Memory B cell (primary cell): ENCODE results near the gene ANO7.

Experiments used
- ATAC-seq: fragments of 150-1000 bp; cut with Tn5 transposase; 2 replicates; pipeline ENCODE4 v1.10.0; 2021; ENCODE audit warnings: low read depth, mild to moderate bottlenecking, moderate library complexity
- DNase-seq, 2 donors: peaks; one replicate each; pipeline ENCODE4 v3.0.0; 2022; ENCODE audit warnings: low spot score in 2 of 2
- H3K27ac Mint-ChIP-seq: one replicate; pipeline ENCODE4 v1.8.0; 2022; ENCODE audit warnings: mild to moderate bottlenecking, moderate library complexity, mixed read lengths
- H3K27me3 Mint-ChIP-seq: one replicate; pipeline ENCODE4 v1.8.0; 2022; ENCODE audit warnings: mixed read lengths
- H3K36me3 Mint-ChIP-seq: one replicate; pipeline ENCODE4 v1.8.0; 2022; ENCODE audit warnings: mild to moderate bottlenecking, mixed read lengths
- H3K4me1 Mint-ChIP-seq: one replicate; pipeline ENCODE4 v1.8.0; 2022; ENCODE audit warnings: mixed read lengths
- H3K4me3 Mint-ChIP-seq: one replicate; pipeline ENCODE4 v1.8.0; 2022; ENCODE audit warnings: mild to moderate bottlenecking, moderate library complexity, mixed read lengths
- H3K9me3 Mint-ChIP-seq: one replicate; pipeline ENCODE4 v1.8.0; 2022; ENCODE audit warnings: mixed read lengths

ANO7 gene

GRCh38 chr2:241188361-241189092 is at the start of gene ANO7:
Gene ANO7 (plus strand): TSS chr2:241188677. CDS start chr2:241190064, 1,387 bp downstream.
- peaks cover 2% of the 10 kb centered on the region for H3K27me3 Mint-ChIP-seq
- H3K9me3 Mint-ChIP-seq, result no peaks in the 10 kb centered on the region
- no peak within 1 kb of the TSS for H3K27ac Mint-ChIP-seq
- DNase-seq (peak in 1 of 2 donors; percentile 14), ATAC-seq (peak; percentile 79)
- H3K4me1 Mint-ChIP-seq, result peaks cover 16% of the 10 kb centered on the region
- peak within 1 kb of the TSS; percentile 74 for H3K4me3 Mint-ChIP-seq
- H3K36me3 Mint-ChIP-seq, result no peaks in the 10 kb centered on the region

GRCh38 chr2:241139531-241140444 is 48.7 kb upstream of the ANO7 start:
- peaks cover 24% of the 10 kb centered on the region for H3K36me3 Mint-ChIP-seq
- peaks cover 4% of the 10 kb centered on the region for H3K4me1 Mint-ChIP-seq
- no peaks in the 10 kb centered on the region for H3K27me3 Mint-ChIP-seq
- no peak overlapping the region for H3K4me3 Mint-ChIP-seq
- no peak for DNase-seq
- H3K9me3 Mint-ChIP-seq, result no peaks in the 10 kb centered on the region
- no peak for ATAC-seq
- H3K27ac Mint-ChIP-seq, result no peak overlapping the region

- Mint-ChIP-seq H3K36me3 (peaks cover 24% of the 10 kb centered on the region), H3K4me3 (no peak overlapping the region), H3K27ac (no peak overlapping the region), H3K27me3 (no peaks in the 10 kb centered on the region), H3K4me1 (peaks cover 4% of the 10 kb centered on the region), H3K9me3 (no peaks in the 10 kb centered on the region)
- ATAC-seq, result no peak
- no peak for DNase-seq
These were observed 48.0 kb upstream of the ANO7 start for GRCh38 chr2:241140445-241140840.

DNA sequence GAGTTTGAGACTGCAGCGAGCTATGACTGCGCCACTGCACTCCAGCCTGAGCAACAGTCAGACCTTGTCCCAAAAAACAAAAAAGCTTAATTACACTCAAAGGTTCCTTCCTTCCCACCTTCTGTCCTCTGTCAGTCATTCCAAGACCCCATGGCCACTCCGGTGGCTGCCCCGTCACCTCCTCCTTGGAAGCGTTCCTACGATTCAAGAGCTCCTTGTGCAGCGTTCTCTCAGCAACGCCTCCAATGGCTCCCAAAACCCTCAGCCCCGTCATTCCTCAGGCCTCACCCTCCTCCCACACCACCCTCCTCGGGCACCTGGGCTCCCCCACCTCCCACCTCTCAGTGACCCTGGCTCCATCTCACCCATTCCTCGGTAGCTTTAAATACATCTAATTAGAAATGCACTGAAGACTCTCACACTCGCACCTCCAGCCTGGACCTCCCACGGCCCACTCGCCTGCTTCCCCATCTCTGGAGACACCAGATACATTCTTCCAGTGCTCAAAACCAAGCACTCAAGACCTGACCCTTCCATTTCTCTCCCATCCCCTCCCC is 47.2 kb upstream of the ANO7 start:
- no peak for DNase-seq
- Mint-ChIP-seq H3K27ac (no peak overlapping the region), H3K4me3 (no peak overlapping the region), H3K36me3 (peaks cover 24% of the 10 kb centered on the region), H3K27me3 (no peaks in the 10 kb centered on the region), H3K9me3 (no peaks in the 10 kb centered on the region), H3K4me1 (peaks cover 6% of the 10 kb centered on the region)
- ATAC-seq, result no peak

- H3K4me3 Mint-ChIP-seq, result no peak overlapping the region
These were observed 46.4 kb upstream of the ANO7 start for GRCh38 chr2:241142063-241142462.

GRCh38 chr2:241142593-241142992 is 45.9 kb upstream of the ANO7 start:
- DNase-seq (no peak), ATAC-seq (no peak)
- peaks cover 10% of the 10 kb centered on the region for H3K4me1 Mint-ChIP-seq
- no peak overlapping the region for H3K27ac Mint-ChIP-seq
- no peak overlapping the region for H3K4me3 Mint-ChIP-seq
- H3K9me3 Mint-ChIP-seq, result no peaks in the 10 kb centered on the region
- peaks cover 24% of the 10 kb centered on the region for H3K36me3 Mint-ChIP-seq
- H3K27me3 Mint-ChIP-seq, result no peaks in the 10 kb centered on the region

More at GRCh38 chr2:241142063-241142462, 46.4 kb upstream of the ANO7 start:
- H3K4me1 Mint-ChIP-seq, result peaks cover 10% of the 10 kb centered on the region
- H3K36me3 Mint-ChIP-seq, result peaks cover 24% of the 10 kb centered on the region
- no peaks in the 10 kb centered on the region for H3K27me3 Mint-ChIP-seq
- H3K27ac Mint-ChIP-seq, result no peak overlapping the region
- no peaks in the 10 kb centered on the region for H3K9me3 Mint-ChIP-seq
- ATAC-seq (no peak), DNase-seq (no peak)

DNA sequence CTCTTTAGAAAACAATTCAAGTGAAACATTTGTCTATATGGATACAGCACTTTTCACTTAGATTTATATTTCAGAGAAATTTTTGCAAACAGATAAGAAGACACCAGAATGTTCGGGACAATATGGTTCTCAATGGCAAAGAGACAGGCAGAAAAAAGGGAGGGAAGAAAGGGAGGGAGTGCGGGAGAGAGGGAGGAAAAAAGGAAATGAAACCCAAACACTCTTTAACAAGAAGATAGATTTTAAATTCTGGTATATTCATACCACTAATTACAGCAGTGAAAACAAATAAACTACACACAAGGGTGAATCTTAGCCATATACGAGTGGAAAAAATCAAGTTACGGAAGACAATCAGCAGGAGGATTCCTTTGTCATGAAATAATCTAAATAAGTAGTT is 42.2 kb upstream of the ANO7 start:
- H3K27me3 Mint-ChIP-seq, result no peaks in the 10 kb centered on the region
- peaks cover 31% of the 10 kb centered on the region for H3K4me1 Mint-ChIP-seq
- DNase-seq, result no peak
- H3K9me3 Mint-ChIP-seq, result no peaks in the 10 kb centered on the region
- H3K4me3 Mint-ChIP-seq, result no peak overlapping the region
- ATAC-seq, result no peak
- no peak overlapping the region for H3K27ac Mint-ChIP-seq
- peaks cover 13% of the 10 kb centered on the region for H3K36me3 Mint-ChIP-seq

- DNase-seq (no peak), ATAC-seq (no peak)
- Mint-ChIP-seq H3K27ac (no peak overlapping the region), H3K27me3 (no peaks in the 10 kb centered on the region), H3K36me3 (peaks cover 5% of the 10 kb centered on the region), H3K4me3 (peak overlapping the region; percentile 97), H3K9me3 (no peaks in the 10 kb centered on the region), H3K4me1 (peaks cover 38% of the 10 kb centered on the region)
These were observed 41.1 kb upstream of the ANO7 start for GRCh38 chr2:241147336-241147735.

DNA sequence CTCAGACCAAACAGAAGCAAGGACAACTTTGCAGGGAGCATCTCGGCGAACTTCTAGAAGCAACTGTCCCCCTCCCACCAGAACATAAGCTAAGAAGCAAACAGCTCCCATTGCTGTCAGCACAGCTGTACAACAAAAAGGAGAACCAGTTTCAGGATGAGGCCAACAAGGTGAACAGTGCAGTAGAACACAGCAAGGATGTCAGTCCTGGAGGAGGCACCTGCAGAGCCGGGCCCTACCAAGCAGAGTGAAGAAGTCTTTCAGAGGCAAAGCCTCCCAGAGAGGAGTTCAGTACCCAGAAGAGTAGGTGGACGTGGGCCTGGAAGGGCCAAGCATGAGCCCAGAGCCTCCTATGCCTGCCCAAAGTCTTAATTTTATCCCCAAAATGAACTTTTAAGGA is 40.2 kb upstream of the ANO7 start:
- no peaks in the 10 kb centered on the region for H3K27me3 Mint-ChIP-seq
- peak overlapping the region; percentile 90 for H3K27ac Mint-ChIP-seq
- H3K36me3 Mint-ChIP-seq, result peaks cover 5% of the 10 kb centered on the region
- H3K4me1 Mint-ChIP-seq, result peaks cover 39% of the 10 kb centered on the region
- no peak for DNase-seq
- peak overlapping the region; percentile 97 for H3K4me3 Mint-ChIP-seq
- no peak for ATAC-seq
- no peaks in the 10 kb centered on the region for H3K9me3 Mint-ChIP-seq

DNA sequence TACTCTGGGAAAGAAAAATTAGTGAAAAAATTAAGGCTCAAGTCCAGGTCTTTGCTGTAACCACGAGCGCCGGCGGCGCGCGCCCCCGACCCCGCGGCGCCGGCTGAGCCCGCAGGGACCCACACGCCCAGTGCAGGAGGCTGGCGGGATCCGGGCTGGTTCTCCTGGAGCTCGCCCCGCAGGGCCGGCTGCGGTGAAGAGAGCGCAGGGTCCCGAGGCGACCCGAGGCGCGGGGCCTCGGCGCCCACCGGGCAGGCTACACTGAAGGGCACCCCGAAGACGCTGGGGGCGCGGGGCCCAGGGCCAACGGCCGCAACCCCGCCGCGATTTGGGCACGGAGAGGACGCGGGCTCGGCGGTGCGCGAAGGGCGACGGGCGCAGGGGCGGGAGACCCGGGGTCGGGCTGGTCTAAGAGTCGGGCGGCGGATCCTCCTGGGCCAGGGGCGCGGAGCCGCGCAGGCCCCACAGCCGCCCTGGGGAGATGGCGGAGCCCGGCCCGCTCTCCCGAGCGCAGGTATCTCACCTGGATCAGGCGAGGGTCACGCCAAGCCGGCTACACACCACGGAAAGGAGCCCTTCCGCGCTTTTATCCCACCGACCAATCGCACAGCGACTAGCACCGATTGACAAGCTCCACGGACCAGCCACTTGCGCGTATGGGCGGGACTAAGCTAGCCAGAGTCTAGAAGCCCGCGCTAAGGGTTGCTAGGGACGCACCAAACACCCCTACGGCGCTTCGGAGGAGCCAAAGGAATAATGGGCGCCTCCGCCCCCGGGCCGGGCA is 39.4 kb upstream of the ANO7 start, which contains the start of gene PASK:
PASK (minus strand) TSS at position 582 of the 784 bp plus-strand sequence. CDS start 6,440 bp downstream, outside the sequence.
- Mint-ChIP-seq H3K36me3 (peaks cover 4% of the 10 kb centered on the region), H3K27ac (peak within 1 kb of the TSS; percentile 91), H3K9me3 (no peaks in the 10 kb centered on the region), H3K4me1 (peaks cover 41% of the 10 kb centered on the region), H3K27me3 (no peaks in the 10 kb centered on the region), H3K4me3 (peak within 1 kb of the TSS; percentile 97)
- DNase-seq (peak; percentile 85), ATAC-seq (peak; percentile 74)

DNA sequence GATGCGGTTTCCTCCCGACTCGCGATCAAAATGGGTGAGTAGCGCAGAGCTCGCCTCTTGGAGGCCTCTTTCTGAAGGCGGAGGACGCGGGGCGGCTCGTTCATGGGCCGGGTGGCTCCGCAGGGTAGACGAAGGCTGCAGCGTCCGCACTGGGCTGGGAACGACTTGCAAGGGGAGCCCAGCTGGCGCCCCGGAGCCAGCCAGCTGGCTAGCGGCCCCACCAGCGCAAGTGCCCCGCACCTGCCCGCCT is 38.9 kb upstream of the ANO7 start:
- Mint-ChIP-seq H3K27ac (peak overlapping the region; percentile 91), H3K4me3 (peak overlapping the region; percentile 97), H3K4me1 (peaks cover 41% of the 10 kb centered on the region), H3K27me3 (no peaks in the 10 kb centered on the region), H3K36me3 (peaks cover 3% of the 10 kb centered on the region), H3K9me3 (no peaks in the 10 kb centered on the region)
- no peak for DNase-seq
- ATAC-seq, result no peak

DNA sequence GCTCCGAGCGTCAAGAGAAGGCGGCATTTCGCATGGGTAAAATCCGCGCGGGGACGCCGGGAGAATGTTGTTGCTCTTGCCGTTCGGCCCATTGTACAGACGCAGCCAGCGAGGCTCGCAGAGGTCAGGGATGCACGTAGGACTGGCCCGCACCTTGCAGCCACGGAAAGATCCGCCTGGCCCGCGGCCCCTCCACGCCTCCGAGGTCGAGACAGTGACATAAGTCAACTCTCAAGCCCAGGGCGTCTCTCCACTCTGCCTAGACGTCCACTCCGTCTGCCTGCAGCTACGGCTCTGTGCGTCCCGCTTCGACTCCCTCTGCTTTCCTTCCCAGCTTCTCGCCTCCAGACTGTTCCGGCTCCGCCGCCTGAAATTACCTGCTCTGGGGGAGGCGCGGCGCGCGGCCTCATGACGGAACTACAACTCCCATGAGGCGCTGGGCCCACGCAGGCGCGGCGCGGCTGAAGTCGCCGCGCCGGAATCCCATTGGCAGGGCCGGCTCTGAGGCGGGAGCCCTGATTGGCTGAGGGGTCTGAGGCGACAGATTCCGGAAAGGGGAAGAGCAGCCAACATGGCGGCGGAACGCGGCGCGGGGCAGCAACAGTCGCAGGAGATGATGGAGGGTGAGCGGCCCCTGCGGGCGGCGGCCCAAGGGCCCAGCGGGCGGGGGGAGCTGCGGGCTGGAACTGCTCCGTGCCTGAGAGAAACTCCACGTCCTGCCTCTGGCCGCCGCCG is 38.4 kb upstream of the ANO7 start, which contains the start of gene PPP1R7:
PPP1R7 (plus strand) TSS at position 543 of the 735 bp plus-strand sequence; CDS start at position 572, 29 bp downstream.
- Mint-ChIP-seq H3K9me3 (no peaks in the 10 kb centered on the region), H3K27me3 (no peaks in the 10 kb centered on the region), H3K4me1 (peaks cover 41% of the 10 kb centered on the region), H3K27ac (peak within 1 kb of the TSS; percentile 91), H3K36me3 (peaks cover 3% of the 10 kb centered on the region), H3K4me3 (peak within 1 kb of the TSS; percentile 97)
- peak; percentile 81 for ATAC-seq
- peak; percentile 82 to 91 for DNase-seq
